Common myeloid progenitor, CD34-positive (primary cell): Measurements from ENCODE around the gene TLDC2.

Experiments
- CTCF ChIA-PET: fragments of 350-600 bp; sonication (Branson Sonifier 250); formaldehyde crosslinking; loops from one replicate; lab custom pipeline; 2021; ENCODE audit warnings: antibody characterized with exemption; lab: Charles Lee
- POLR2A ChIA-PET: fragments of 350-600 bp; sonication (Branson Sonifier 250); formaldehyde crosslinking; loops from one replicate; lab custom pipeline; 2021; ENCODE audit warnings: antibody characterized with exemption; lab: Charles Lee
- DNase-seq, 3 donors: peaks; one replicate each; pipeline versions ENCODE4 v3.0.0 to v3.0.0-alpha.2; 2013
- H3K27ac ChIP-seq, 2 experiments: 1 replicate in 1 of 2; 2 replicates in 1 of 2; pipeline ENCODE4 v1.7.0; 2013; ENCODE audit warnings: inconsistent platforms in 2 of 2, low read length in 2 of 2, mild to moderate bottlenecking in 2 of 2, low read depth in 1 of 2, moderate library complexity in 1 of 2; ENCODE audit not compliant: severe bottlenecking in 2 of 2, insufficient read depth in 1 of 2, poor library complexity in 1 of 2
- H3K27me3 ChIP-seq, 5 experiments: replicated peaks in 2 of 5; 1 replicate in 3 of 5; 2 replicates in 2 of 5; pipeline versions ENCODE4 v1.6.1 to v1.7.0; 2013; ENCODE audit warnings: low read length in 4 of 5, mild to moderate bottlenecking in 2 of 5, moderate library complexity in 2 of 5, inconsistent platforms in 1 of 5; ENCODE audit not compliant: insufficient read depth in 5 of 5, control insufficient read depth in 4 of 5
- H3K36me3 ChIP-seq, 4 experiments: 1 replicate in 2 of 4; 2 replicates in 2 of 4; pipeline versions ENCODE4 v1.6.1 to v1.7.0; 2013; ENCODE audit warnings: low read length in 3 of 4, control low read depth in 1 of 4, mild to moderate bottlenecking in 1 of 4; ENCODE audit not compliant: control insufficient read depth in 4 of 4, insufficient read depth in 4 of 4
- H3K4me1 ChIP-seq, 4 experiments: 1 replicate in 3 of 4; 2 replicates in 1 of 4; pipeline versions ENCODE4 v1.6.1 to v1.7.1; 2013; ENCODE audit warnings: low read length in 3 of 4, mild to moderate bottlenecking in 3 of 4, control low read depth in 1 of 4, inconsistent platforms in 1 of 4, moderate library complexity in 1 of 4; ENCODE audit not compliant: control insufficient read depth in 4 of 4, insufficient read depth in 4 of 4; ENCODE audit errors: control extremely low read depth in 1 of 4
- H3K4me3 ChIP-seq, 7 experiments: 1 replicate in 4 of 7; 2 replicates in 3 of 7; pipeline versions ENCODE4 v1.5.1 to v1.7.0; 2013; ENCODE audit warnings: mild to moderate bottlenecking in 7 of 7, low read length in 6 of 7, moderate library complexity in 6 of 7, inconsistent platforms in 2 of 7, low read depth in 2 of 7, control low read depth in 1 of 7; ENCODE audit not compliant: insufficient read depth in 4 of 7, control insufficient read depth in 1 of 7; ENCODE audit errors: extremely low read depth in 1 of 7
- H3K9me3 ChIP-seq, 5 experiments: 1 replicate in 4 of 5; 2 replicates in 1 of 5; pipeline versions ENCODE4 v1.6.1 to v1.7.1; 2013; ENCODE audit warnings: low read length in 4 of 5, mild to moderate bottlenecking in 2 of 5, inconsistent platforms in 1 of 5, low read depth in 1 of 5, moderate library complexity in 1 of 5; ENCODE audit not compliant: control insufficient read depth in 4 of 5, insufficient read depth in 2 of 5; ENCODE audit errors: control extremely low read depth in 1 of 5
- WGBS: methylation state at CpG from one replicate; pipeline ENCODE4 v1.1.5; 2013; ENCODE audit not compliant: insufficient coverage; 5-methylcytosine and 5-hydroxymethylcytosine counted together

Gene TLDC2

DNA sequence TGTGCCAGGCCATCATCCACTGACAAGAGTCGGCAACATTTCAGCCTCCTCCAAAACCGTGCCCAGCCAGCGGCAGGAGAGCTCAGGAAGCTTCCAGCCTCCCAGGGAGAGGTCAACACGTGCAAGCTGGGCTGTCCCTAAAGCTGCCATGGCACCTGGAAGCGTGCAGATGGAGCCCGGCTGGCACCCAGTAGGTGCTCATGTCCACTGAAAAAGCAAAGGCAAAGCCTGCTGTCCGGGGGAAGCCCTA is 14.4 kb upstream of the TLDC2 start:
- Histone ChIP-seq H3K4me1 (peaks cover 0 to 37% (median 32%) of the 10 kb centered on the region in 4 experiments), H3K9me3 (no peaks in the 10 kb centered on the region), H3K27me3 (peaks cover 0 to 5% (median 0%) of the 10 kb centered on the region in 5 experiments), H3K27ac (no peak overlapping the region), H3K4me3 (peak overlapping the region in 4 of 7 experiments; percentile 42 to 79 (median 70)), H3K36me3 (peaks cover 0 to 6% (median 2%) of the 10 kb centered on the region in 4 experiments)
- POLR2A ChIA-PET: no interaction called here
- no peak for DNase-seq
- CTCF ChIA-PET: interaction anchor here (0.9 to 4.5 kb wide), 7 partner anchors 20 to 88 kb away, joined by 3 to 23 read pairs (median 4); partner anchors contain the start of gene DSN1
- 97% methylated on average over 3 of the region's 7 CpGs for WGBS

DNA sequence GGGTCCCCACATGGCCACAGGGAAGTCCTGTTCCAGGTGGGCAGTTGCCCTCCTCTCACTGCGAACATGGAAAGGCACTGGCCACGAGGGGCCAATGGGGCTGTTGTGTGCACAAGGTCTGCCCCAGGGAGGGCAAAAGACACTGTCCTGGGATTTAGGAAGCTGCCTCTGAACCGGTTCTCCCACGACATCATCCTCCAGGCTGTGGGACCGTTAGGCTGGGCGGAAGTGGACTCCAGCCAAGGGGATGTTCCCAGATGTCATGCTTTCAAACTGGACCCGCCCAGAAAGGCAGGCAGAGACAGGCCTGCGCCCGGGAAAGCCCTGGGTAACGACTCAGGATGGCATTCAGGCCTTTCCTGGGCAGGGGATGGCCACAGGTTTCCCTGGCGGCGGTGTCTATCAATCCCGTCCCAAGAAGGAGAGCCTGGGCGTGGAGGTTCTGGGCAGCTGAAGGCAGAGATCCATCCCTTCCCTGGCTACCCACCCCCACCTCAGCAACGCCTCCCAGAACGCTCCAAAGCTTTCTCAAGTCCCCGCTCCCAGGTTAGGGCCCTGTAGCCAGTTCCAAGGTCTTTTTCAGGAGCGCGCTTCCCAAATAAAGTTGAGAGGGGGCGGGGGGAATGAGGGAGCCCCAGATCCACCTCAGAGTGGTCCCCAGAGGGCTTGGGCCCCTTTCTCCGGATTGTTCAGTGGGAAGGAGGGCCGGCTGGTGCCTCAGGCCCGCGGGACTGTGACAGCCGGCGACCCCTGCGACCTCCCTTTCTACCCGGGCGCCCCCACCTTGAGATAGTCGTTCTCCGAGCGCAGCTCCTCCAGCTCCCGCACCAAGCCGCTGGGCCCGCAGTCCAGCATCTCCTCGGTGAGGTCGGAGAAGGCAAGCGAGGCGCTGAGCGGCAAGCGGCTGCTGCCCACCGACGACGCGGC is 13.8 kb upstream of the TLDC2 start:
- peaks cover 0 to 31% (median 26%) of the 10 kb centered on the region in 4 experiments for H3K4me1 ChIP-seq
- no peak overlapping the region for H3K27ac ChIP-seq
- WGBS: 52% methylated on average over 39 of the region's 45 CpGs
- peaks cover 0 to 5% (median 0%) of the 10 kb centered on the region in 5 experiments for H3K27me3 ChIP-seq
- H3K9me3 ChIP-seq: no peaks in the 10 kb centered on the region
- POLR2A ChIA-PET: interaction anchor here (2.3 kb wide), 1 partner anchor 26 kb away, joined by 9 read pairs; no protein-coding TSS in a partner anchor
- CTCF ChIA-PET: interaction anchor here (0.9 to 4.5 kb wide), 9 partner anchors 10 to 88 kb away, joined by 3 to 23 read pairs (median 4); partner anchors contain the start of gene DSN1
- H3K4me3 ChIP-seq: peak overlapping the region; percentile 51 to 79 (median 70)
- no peak for DNase-seq
- H3K36me3 ChIP-seq: peaks cover 0 to 3% (median 1%) of the 10 kb centered on the region in 4 experiments

DNA sequence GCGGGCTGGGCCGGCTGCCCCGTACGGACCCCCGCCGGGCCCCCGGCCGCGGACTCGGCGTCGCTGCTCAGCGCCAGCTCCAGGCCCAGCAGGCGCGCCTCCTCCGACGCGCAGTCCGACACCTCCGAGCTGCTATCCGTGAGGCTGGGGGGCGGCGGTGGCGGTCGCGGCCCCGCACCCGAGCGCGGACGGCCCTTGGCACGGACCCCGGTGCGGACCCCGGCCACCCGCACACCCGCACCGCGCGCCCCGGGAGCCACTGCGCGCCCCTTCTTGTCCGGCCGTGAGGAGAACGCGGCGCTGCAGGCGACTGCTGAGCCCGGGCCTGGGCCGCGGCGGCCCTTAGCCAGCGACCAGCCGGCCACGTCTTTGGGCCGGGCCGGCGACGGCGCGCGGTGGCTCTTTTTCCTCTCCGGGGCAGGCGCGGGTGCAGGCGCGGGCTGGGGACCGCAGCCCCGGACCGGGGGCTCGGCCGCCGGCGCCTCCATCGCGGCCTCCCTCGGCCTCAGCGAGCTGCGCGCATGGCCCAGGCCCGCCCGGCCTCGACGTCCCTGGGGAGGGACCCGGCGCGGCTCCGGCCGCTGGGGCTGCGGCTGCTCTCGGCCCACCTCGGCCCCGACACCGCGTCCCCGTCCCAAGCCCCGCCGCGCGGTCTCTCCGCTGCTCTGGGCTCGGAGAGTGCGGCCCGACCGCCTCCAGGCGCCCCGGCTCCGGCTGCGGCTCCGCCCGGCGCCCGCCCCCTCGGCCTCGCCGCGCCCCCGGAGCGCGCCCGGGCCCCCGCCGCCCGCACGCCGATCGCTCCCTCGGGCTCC is 12.9 kb upstream of the TLDC2 start:
- peak in 1 of 3 donors; percentile 31 for DNase-seq
- Histone ChIP-seq H3K4me3 (peak overlapping the region; percentile 51 to 79 (median 70)), H3K27me3 (peaks cover 0 to 5% (median 0%) of the 10 kb centered on the region in 5 experiments), H3K36me3 (peaks cover 0 to 2% (median 0%) of the 10 kb centered on the region in 4 experiments), H3K4me1 (peaks cover 0 to 26% (median 23%) of the 10 kb centered on the region in 4 experiments), H3K27ac (no peak overlapping the region), H3K9me3 (no peaks in the 10 kb centered on the region)
- 0% methylated on average over 95 of the region's 129 CpGs for WGBS
- CTCF ChIA-PET: interaction anchor here (0.7 to 4.5 kb wide), 9 partner anchors 8 to 261 kb away, joined by 3 to 23 read pairs (median 5); no protein-coding TSS in a partner anchor
- POLR2A ChIA-PET: interaction anchor here (0.6 to 2.3 kb wide), 2 partner anchors 10 to 27 kb away, joined by 4 to 9 read pairs; no protein-coding TSS in a partner anchor

- H3K27me3 ChIP-seq: peaks cover 0 to 5% (median 0%) of the 10 kb centered on the region in 5 experiments
- WGBS: 100% methylated on average over 8 of the region's 9 CpGs
- H3K9me3 ChIP-seq: no peaks in the 10 kb centered on the region
- no peaks in the 10 kb centered on the region for H3K36me3 ChIP-seq
- DNase-seq: no peak
- H3K27ac ChIP-seq: no peak overlapping the region
- no peak overlapping the region for H3K4me3 ChIP-seq
- peaks cover 0 to 26% (median 23%) of the 10 kb centered on the region in 4 experiments for H3K4me1 ChIP-seq
- CTCF ChIA-PET: interaction anchor here (1.0 to 1.9 kb wide), 4 partner anchors 22 to 65 kb away, joined by 3 to 7 read pairs (median 4); no protein-coding TSS in a partner anchor
- POLR2A ChIA-PET: no interaction called here
Observed at GRCh38 chr20:36865076-36865860, 10.7 kb upstream of the TLDC2 start.

DNA sequence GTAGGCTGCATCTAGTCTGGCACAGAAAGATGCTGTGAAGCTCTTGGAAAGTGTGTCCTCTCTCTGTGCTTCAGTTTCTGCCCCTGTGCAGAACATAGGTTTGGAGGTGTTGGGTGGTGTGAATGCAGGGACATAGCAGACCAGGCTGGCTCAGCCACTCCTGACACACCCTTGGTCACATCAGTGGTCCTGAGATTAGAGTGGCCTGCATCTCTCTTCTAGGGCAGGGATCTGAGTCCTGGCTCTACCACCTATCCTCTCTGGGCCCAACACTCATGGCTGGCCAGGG is 10.1 kb upstream of the TLDC2 start:
- DNase-seq: no peak
- H3K4me1 ChIP-seq: peaks cover 0 to 26% (median 23%) of the 10 kb centered on the region in 4 experiments
- peaks cover 0 to 5% (median 0%) of the 10 kb centered on the region in 5 experiments for H3K27me3 ChIP-seq
- POLR2A ChIA-PET: no interaction called here
- H3K36me3 ChIP-seq: no peaks in the 10 kb centered on the region
- H3K4me3 ChIP-seq: no peak overlapping the region
- no peaks in the 10 kb centered on the region for H3K9me3 ChIP-seq
- H3K27ac ChIP-seq: no peak overlapping the region
- CTCF ChIA-PET: interaction anchor here (1.0 to 1.9 kb wide), 3 partner anchors 22 to 63 kb away, joined by 3 to 7 read pairs (median 5); no protein-coding TSS in a partner anchor

GRCh38 chr20:36866164-36866563 is 9.8 kb upstream of the TLDC2 start:
- CTCF ChIA-PET: interaction anchor here (0.9 to 1.8 kb wide), 5 partner anchors 20 to 97 kb away, joined by 3 to 7 read pairs (median 5); no protein-coding TSS in a partner anchor
- no peaks in the 10 kb centered on the region for H3K36me3 ChIP-seq
- no peaks in the 10 kb centered on the region for H3K9me3 ChIP-seq
- no peak for DNase-seq
- POLR2A ChIA-PET: no interaction called here
- no peak overlapping the region for H3K4me3 ChIP-seq
- no peak overlapping the region for H3K27ac ChIP-seq
- H3K4me1 ChIP-seq: peaks cover 0 to 26% (median 20%) of the 10 kb centered on the region in 4 experiments
- WGBS: 87% methylated on average over 6 of the region's 7 CpGs
- peaks cover 0 to 5% (median 0%) of the 10 kb centered on the region in 5 experiments for H3K27me3 ChIP-seq
